Panc1 (cell line): Measurements from ENCODE around the gene DNMT3A. TPM values are rescaled to one million over a fixed set of nuclear protein-coding genes. Genes with fewer than 3 reads are reported as not detected.
A peak's percentile ranks its signal among the peaks of the same experiment; 100 is the strongest.

Experiments used
- ATAC-seq: fragments of 200-7000 bp; cut with Tn5 transposase; 2 replicates; pipeline ENCODE4 v1.9.1; 2020; ENCODE audit warnings: mild to moderate bottlenecking, moderate library complexity
- BruUV-seq: library from RNA; stranded (reverse); fragments of 400-500 nt; replicated peaks from 2 replicates; lab custom pipeline; 2021; lab: Mats Ljungman, UMichigan
- CTCF ChIA-PET: fragments of 300-600 bp; sonication (Branson Sonifier 250); formaldehyde crosslinking; loops from one replicate; lab custom pipeline; 2022; ENCODE audit warnings: antibody characterized with exemption; lab: Charles Lee
- POLR2A ChIA-PET: fragments of 300-600 bp; sonication (Branson Sonifier 250); formaldehyde crosslinking; loops from one replicate; lab custom pipeline; 2022; ENCODE audit warnings: antibody characterized with exemption; lab: Charles Lee
- DNase-seq: peaks from one replicate; pipeline ENCODE4 v3.0.0-alpha.2; 2010; ENCODE audit warnings: low read depth, low spot score
- H3K27ac ChIP-seq: 2 replicates; pipeline ENCODE4 v1.5.1; 2011; ENCODE audit warnings: mild to moderate bottlenecking, low read length, inconsistent platforms
- H3K27me3 ChIP-seq: fragments of 200-500 bp; sonication (Bioruptor generic); 2 replicates; pipeline ENCODE4 v1.6.0; 2014; ENCODE audit warnings: low read length, inconsistent platforms; ENCODE audit not compliant: control insufficient read depth, insufficient read depth
- H3K36me3 ChIP-seq: fragments of 200-500 bp; sonication (Bioruptor generic); 2 replicates; pipeline ENCODE4 v1.5.1; 2014; ENCODE audit warnings: inconsistent platforms, mild to moderate bottlenecking, low read length, moderate library complexity; ENCODE audit not compliant: control insufficient read depth, insufficient read depth
- H3K4me1 ChIP-seq: 2 replicates; pipeline ENCODE4 v1.5.1; 2011; ENCODE audit warnings: inconsistent platforms, mild to moderate bottlenecking, low read length, moderate library complexity; ENCODE audit not compliant: control insufficient read depth, insufficient read depth
- H3K4me3 ChIP-seq, 2 experiments: 2 replicates each; pipeline ENCODE4 v1.5.1; 2011 to 2012; ENCODE audit warnings: low read depth in 2 of 2, low read length in 2 of 2, mild to moderate bottlenecking in 2 of 2, inconsistent platforms in 1 of 2, moderate library complexity in 1 of 2
- H3K9me3 ChIP-seq: fragments of 200-500 bp; sonication (Bioruptor generic); 2 replicates; pipeline ENCODE4 v1.5.1; 2014; ENCODE audit warnings: low read depth, mild to moderate bottlenecking, inconsistent platforms, low read length, moderate library complexity; ENCODE audit not compliant: control insufficient read depth, insufficient read depth
- POLR2AphosphoS5 ChIP-seq: IDR thresholded peaks from 2 replicates; pipeline ENCODE4 v1.6.1; 2012; ENCODE audit warnings: mild to moderate bottlenecking, low read depth, low read length, moderate library complexity
- SIN3A ChIP-seq: IDR thresholded peaks from 2 replicates; pipeline ENCODE4 v1.6.1; 2012; ENCODE audit warnings: low read depth, mild to moderate bottlenecking, low read length, moderate library complexity, borderline replicate concordance; ENCODE audit not compliant: insufficient read depth
- TCF7L2 ChIP-seq: IDR thresholded peaks from 2 replicates; pipeline ENCODE4 v1.6.1; 2011; ENCODE audit warnings: mild to moderate bottlenecking, low read depth, low read length, inconsistent platforms
- in situ Hi-C: cut with HindIII; loops from 2 replicates; pipeline ENCODE4 v1.10.0; 2016; ENCODE audit warnings: low sequenced_read_pairs, low pct_unique_long_range_greater_than_20kb
- intact Hi-C: fragments of 100-400 bp; cut with micrococcal nuclease; formaldehyde crosslinking; loops from one replicate; pipeline ENCODE4 v1.10.0; 2022; ENCODE audit not compliant: unreplicated experiment
- total RNA-seq: library from RNA; stranded (reverse); gene quantifications from one replicate; pipeline ENCODE4 v1.2.1, GENCODE V29; 2021; ENCODE audit not compliant: unreplicated experiment
- TF ChIP-seq, protein P1 (sequence below): fragments of 450-650 bp; IDR thresholded peaks from 2 replicates; pipeline ENCODE4 v1.5.1; 2017; ENCODE audit warnings: mild to moderate bottlenecking
- TF ChIP-seq, protein P2 (sequence below), 2 experiments: IDR thresholded peaks; 2 replicates each; pipeline ENCODE4 v1.6.1; 2011 to 2012; ENCODE audit warnings: low read depth in 2 of 2, control low read depth in 1 of 2, low read length in 1 of 2, mild to moderate bottlenecking in 1 of 2, moderate library complexity in 1 of 2; ENCODE audit not compliant: insufficient read depth in 1 of 2

DNMT3A gene
- total RNA-seq, 1 experiment from 2014 or later = 29.3 TPM

DNA sequence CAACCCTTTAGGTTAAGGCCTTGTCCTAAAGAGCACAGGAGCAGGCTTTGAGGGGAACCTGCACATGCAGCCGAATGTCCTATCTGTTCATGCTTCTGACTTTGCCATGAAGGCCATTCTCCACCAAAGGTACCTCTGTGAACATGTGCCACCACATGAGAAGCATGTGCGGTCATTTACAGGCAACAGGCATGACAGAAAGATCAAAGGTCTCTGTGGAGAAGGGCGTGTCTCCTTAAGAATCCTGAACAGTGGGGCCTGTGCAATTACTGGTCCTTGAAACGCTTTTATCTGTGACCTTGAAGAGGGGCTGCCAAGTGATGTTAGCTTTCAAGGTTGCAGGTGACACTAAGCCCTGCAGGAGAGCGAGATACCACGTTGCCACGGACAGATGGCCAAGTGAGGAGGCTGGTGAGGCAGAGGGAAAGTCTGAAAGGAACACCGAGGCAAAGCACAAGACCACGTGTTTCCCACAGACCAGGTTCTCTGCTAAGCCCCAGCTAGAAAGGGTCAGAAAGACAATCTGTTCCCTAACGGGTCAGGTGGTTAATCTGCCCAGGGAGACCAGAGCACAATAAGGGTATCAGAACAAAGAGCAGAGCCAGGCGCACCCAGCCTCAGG, 153.9 kb downstream of the DNMT3A start:
- TF ChIP-seq TCF7L2 (0 out of 2 replicates have a peak, but pooled peaks have one; percentile 25), POLR2AphosphoS5 (no peak)
- H3K4me1 ChIP-seq = no peaks in the 10 kb centered on the region
- H3K27ac ChIP-seq = no peak overlapping the region
- in situ Hi-C loops = no loop called here
- no peak for DNase-seq
- no peaks in the 10 kb centered on the region for H3K9me3 ChIP-seq
- H3K4me3 ChIP-seq = no peak overlapping the region
- no TSS peak for BruUV-seq
- ChIA-PET POLR2A (no interaction called here), CTCF (no interaction called here)
- intact Hi-C loops = no loop called here
- H3K27me3 ChIP-seq = no peaks in the 10 kb centered on the region
- no peaks in the 10 kb centered on the region for H3K36me3 ChIP-seq
- ATAC-seq = no peak

DNA sequence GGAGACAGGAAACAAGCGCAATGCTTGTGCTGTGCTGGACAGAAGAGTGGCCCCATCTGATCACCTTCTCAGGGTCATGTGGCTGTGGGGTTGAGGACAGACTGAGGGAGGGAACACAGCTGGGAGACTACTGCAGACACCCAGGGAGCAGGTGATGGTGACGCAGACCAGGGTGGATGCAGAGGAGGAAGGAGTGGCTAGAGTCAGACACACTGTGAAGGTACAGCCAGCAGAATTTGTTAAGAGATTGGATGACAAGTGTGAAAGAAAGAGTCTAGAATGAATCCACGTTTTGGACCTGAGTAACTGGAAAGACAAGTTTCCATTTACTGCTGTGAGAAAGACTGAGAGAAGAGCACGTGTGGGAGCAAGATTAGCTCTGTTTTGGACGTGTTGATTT, 157.5 kb downstream of the DNMT3A start:
- H3K36me3 ChIP-seq = no peaks in the 10 kb centered on the region
- no peak for DNase-seq
- POLR2A ChIA-PET = interaction anchor here (0.5 kb wide), 1 partner anchor 20 kb away, joined by 6 read pairs; no protein-coding TSS in a partner anchor
- TF ChIP-seq, protein P1, sequence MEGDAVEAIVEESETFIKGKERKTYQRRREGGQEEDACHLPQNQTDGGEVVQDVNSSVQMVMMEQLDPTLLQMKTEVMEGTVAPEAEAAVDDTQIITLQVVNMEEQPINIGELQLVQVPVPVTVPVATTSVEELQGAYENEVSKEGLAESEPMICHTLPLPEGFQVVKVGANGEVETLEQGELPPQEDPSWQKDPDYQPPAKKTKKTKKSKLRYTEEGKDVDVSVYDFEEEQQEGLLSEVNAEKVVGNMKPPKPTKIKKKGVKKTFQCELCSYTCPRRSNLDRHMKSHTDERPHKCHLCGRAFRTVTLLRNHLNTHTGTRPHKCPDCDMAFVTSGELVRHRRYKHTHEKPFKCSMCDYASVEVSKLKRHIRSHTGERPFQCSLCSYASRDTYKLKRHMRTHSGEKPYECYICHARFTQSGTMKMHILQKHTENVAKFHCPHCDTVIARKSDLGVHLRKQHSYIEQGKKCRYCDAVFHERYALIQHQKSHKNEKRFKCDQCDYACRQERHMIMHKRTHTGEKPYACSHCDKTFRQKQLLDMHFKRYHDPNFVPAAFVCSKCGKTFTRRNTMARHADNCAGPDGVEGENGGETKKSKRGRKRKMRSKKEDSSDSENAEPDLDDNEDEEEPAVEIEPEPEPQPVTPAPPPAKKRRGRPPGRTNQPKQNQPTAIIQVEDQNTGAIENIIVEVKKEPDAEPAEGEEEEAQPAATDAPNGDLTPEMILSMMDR = no peak
- TF ChIP-seq, protein P2, sequence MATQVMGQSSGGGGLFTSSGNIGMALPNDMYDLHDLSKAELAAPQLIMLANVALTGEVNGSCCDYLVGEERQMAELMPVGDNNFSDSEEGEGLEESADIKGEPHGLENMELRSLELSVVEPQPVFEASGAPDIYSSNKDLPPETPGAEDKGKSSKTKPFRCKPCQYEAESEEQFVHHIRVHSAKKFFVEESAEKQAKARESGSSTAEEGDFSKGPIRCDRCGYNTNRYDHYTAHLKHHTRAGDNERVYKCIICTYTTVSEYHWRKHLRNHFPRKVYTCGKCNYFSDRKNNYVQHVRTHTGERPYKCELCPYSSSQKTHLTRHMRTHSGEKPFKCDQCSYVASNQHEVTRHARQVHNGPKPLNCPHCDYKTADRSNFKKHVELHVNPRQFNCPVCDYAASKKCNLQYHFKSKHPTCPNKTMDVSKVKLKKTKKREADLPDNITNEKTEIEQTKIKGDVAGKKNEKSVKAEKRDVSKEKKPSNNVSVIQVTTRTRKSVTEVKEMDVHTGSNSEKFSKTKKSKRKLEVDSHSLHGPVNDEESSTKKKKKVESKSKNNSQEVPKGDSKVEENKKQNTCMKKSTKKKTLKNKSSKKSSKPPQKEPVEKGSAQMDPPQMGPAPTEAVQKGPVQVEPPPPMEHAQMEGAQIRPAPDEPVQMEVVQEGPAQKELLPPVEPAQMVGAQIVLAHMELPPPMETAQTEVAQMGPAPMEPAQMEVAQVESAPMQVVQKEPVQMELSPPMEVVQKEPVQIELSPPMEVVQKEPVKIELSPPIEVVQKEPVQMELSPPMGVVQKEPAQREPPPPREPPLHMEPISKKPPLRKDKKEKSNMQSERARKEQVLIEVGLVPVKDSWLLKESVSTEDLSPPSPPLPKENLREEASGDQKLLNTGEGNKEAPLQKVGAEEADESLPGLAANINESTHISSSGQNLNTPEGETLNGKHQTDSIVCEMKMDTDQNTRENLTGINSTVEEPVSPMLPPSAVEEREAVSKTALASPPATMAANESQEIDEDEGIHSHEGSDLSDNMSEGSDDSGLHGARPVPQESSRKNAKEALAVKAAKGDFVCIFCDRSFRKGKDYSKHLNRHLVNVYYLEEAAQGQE (IDR thresholded peaks at IDR 0.05; ENCODE audit: insufficient read depth in 1 of 2, low read depth in 2 of 2, low read length in 1 of 2) = no peak
- TF ChIP-seq TCF7L2 (no peak), POLR2AphosphoS5 (no peak), SIN3A (no peak)
- intact Hi-C loops = no loop called here
- in situ Hi-C loops = no loop called here
- H3K4me1 ChIP-seq = no peaks in the 10 kb centered on the region
- H3K27ac ChIP-seq = no peak overlapping the region
- peaks cover 3% of the 10 kb centered on the region; the same call in 1 of the 2 replicates for H3K27me3 ChIP-seq
- H3K9me3 ChIP-seq = no peaks in the 10 kb centered on the region
- no peak overlapping the region for H3K4me3 ChIP-seq
- CTCF ChIA-PET = interaction anchor here (0.6 kb wide), 1 partner anchor 28 kb away, joined by 3 read pairs; no protein-coding TSS in a partner anchor
- peak; percentile 60; the same call in 1 of the 2 replicates for ATAC-seq
- BruUV-seq = no TSS peak

DNA sequence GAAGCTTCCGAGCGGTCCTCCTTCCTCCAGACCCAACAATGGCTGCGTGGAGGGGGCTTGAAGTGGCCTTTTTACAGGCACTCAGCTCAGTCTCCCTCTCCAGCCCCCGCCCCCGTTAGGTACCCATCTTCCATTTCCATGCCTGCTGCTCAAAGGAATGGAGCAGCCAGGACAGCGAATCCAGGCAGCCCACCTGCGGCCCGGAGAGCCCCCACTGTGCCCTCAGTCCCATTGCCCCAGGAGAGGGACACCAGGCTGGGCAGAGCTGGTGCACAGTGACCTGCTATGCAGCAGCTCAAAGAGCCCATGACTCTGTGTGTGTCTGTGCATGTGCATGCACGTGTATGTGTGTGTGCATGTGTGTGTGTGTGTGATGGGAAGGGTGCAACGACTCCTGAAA, 162.7 kb downstream of the DNMT3A start:
- in situ Hi-C loops (no loop called here), intact Hi-C loops (no loop called here)
- Histone ChIP-seq H3K27ac (no peak overlapping the region), H3K27me3 (peaks cover 3% of the 10 kb centered on the region; the same call in 1 of the 2 replicates), H3K9me3 (no peaks in the 10 kb centered on the region), H3K36me3 (no peaks in the 10 kb centered on the region), H3K4me3 (no peak overlapping the region), H3K4me1 (no peaks in the 10 kb centered on the region)
- ChIA-PET CTCF (no interaction called here), POLR2A (no interaction called here)
- ATAC-seq (no peak), DNase-seq (no peak)
- TF ChIP-seq SIN3A (no peak), POLR2AphosphoS5 (no peak), TCF7L2 (no peak)
- TF ChIP-seq, protein P1 = no peak
- TF ChIP-seq, protein P2 (IDR thresholded peaks at IDR 0.05; ENCODE audit: insufficient read depth in 1 of 2, low read depth in 2 of 2, low read length in 1 of 2) = no peak
- BruUV-seq = no TSS peak
